ENCODE data around the gene NEK2. TPM values are rescaled to one million over a fixed set of nuclear protein-coding genes. Genes with fewer than 3 reads are reported as not detected.

The NEK2 gene
- polyA plus RNA-seq, 1 experiment = 8.8 TPM

DNA sequence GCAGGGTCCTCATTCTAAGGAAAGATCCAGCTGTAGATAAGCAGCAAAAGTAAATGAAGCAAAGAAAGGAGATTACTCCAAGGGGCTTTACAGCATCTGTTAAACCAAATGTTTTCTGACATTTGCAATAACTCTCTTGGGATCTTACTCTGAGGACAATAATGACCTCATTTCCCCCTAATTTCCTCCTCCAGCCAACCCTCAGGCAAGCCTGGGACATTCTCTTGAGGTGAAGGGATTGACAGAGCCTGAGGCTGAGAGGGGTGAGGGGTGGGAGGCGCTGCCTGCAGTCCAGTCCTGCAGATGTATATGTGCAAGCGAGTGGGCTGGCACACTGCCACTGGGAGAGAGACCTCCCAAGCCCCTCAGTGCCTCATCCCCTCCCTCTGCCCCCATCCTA, 40.5 kb upstream of the NEK2 start:
- no peak overlapping the region for H3K4me3 ChIP-seq (ENCODE audit: low read depth, low read length)
- no peaks in the 10 kb centered on the region for H3K9me3 ChIP-seq (ENCODE audit: control insufficient read depth, insufficient read depth, low read length)
- CTCF ChIA-PET = no interaction called here
- no peak overlapping the region for H3K27ac ChIP-seq (ENCODE audit: low read depth, low read length)
- peaks cover 2% of the 10 kb centered on the region for H3K27me3 ChIP-seq (ENCODE audit: control insufficient read depth, insufficient read depth, low read length)
- POLR2A ChIA-PET = no interaction called here
- no peak for DNase-seq (ENCODE audit: low read depth, low spot score)
- TF ChIP-seq, protein P1, sequence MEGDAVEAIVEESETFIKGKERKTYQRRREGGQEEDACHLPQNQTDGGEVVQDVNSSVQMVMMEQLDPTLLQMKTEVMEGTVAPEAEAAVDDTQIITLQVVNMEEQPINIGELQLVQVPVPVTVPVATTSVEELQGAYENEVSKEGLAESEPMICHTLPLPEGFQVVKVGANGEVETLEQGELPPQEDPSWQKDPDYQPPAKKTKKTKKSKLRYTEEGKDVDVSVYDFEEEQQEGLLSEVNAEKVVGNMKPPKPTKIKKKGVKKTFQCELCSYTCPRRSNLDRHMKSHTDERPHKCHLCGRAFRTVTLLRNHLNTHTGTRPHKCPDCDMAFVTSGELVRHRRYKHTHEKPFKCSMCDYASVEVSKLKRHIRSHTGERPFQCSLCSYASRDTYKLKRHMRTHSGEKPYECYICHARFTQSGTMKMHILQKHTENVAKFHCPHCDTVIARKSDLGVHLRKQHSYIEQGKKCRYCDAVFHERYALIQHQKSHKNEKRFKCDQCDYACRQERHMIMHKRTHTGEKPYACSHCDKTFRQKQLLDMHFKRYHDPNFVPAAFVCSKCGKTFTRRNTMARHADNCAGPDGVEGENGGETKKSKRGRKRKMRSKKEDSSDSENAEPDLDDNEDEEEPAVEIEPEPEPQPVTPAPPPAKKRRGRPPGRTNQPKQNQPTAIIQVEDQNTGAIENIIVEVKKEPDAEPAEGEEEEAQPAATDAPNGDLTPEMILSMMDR (IDR thresholded peaks at IDR 0.05; ENCODE audit: low read depth, low read length) = no peak

DNA sequence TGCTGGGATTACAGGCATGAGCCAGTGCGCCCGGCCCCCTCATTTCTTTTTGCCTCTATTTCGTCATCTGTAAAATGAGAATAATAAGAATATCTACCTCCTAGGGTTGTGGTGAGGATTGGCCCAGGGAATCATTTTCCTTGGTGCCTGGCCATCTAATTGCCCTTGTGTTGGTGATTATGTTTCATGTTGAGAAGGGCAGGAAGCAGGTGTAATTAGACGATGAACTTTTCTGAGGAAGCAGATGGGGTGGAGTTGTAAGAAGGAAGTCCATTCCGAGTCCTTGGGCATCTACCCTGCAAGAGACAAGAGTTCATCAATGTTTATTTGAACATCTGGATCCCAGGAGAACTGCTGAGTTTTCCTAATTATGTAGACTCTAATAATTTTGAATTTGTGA, 38.7 kb upstream of the NEK2 start:
- TF ChIP-seq, protein P1 (IDR thresholded peaks at IDR 0.05; ENCODE audit: low read depth, low read length) = no peak
- CTCF ChIA-PET = no interaction called here
- Histone ChIP-seq H3K27ac (ENCODE audit: low read depth, low read length) (no peak overlapping the region), H3K27me3 (ENCODE audit: control insufficient read depth, insufficient read depth, low read length) (peaks cover 2% of the 10 kb centered on the region), H3K4me3 (ENCODE audit: low read depth, low read length) (no peak overlapping the region), H3K9me3 (ENCODE audit: control insufficient read depth, insufficient read depth, low read length) (no peaks in the 10 kb centered on the region)
- DNase-seq (ENCODE audit: low read depth, low spot score) = no peak
- POLR2A ChIA-PET = no interaction called here

DNA sequence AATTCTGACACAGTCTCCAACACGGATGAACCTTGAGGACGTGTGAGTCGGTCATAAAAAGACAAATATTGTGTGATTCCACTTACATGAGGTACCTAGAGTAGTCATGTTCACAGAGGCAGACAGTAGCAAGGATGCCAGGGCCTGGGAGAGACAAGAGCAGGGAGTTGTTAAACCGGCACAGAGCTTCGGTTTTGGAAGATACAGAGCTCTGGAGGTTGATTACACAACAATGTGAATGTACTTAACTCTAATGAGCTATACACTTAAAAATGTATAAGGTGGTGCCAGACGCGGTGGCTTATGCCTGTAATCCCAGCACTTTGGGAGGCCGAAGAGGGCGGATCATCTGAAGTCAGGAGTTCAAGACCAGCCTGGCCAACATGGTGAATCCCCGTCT, 37.8 kb upstream of the NEK2 start:
- Histone ChIP-seq H3K27ac (ENCODE audit: low read depth, low read length) (no peak overlapping the region), H3K27me3 (ENCODE audit: control insufficient read depth, insufficient read depth, low read length) (peaks cover 2% of the 10 kb centered on the region), H3K9me3 (ENCODE audit: control insufficient read depth, insufficient read depth, low read length) (no peaks in the 10 kb centered on the region), H3K4me3 (ENCODE audit: low read depth, low read length) (no peak overlapping the region)
- POLR2A ChIA-PET = no interaction called here
- TF ChIP-seq, protein P1 (IDR thresholded peaks at IDR 0.05; ENCODE audit: low read depth, low read length) = no peak
- CTCF ChIA-PET = interaction anchor here (6.5 kb wide), 1 partner anchor 15 kb away, joined by 67 read pairs; no protein-coding TSS in a partner anchor
- DNase-seq (ENCODE audit: low read depth, low spot score) = no peak

DNA sequence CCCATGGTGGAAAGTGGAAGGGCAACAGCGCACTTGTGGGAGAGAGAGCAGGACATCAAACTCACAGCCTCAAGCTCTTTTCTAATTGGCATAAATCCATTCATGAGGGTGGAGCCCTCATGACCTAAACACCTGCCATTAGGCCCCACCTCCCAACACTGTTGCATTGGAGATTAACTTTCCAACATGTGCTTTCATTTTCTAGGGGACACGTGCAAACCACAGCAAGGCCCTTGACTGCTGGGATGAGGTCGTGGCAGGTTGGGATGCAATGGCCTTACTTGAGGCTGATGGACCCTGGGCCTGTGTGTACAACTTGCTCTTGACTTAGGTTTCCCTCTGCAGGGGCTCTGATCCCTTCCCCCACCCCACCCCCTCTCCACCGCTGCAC, 35.9 kb upstream of the NEK2 start:
- no peak for DNase-seq (ENCODE audit: low read depth, low spot score)
- Histone ChIP-seq H3K27me3 (ENCODE audit: control insufficient read depth, insufficient read depth, low read length) (peaks cover 2% of the 10 kb centered on the region), H3K4me3 (ENCODE audit: low read depth, low read length) (no peak overlapping the region), H3K27ac (ENCODE audit: low read depth, low read length) (no peak overlapping the region), H3K9me3 (ENCODE audit: control insufficient read depth, insufficient read depth, low read length) (no peaks in the 10 kb centered on the region)
- ChIA-PET CTCF (interaction anchor here (6.5 kb wide), 1 partner anchor 13 kb away, joined by 67 read pairs; no protein-coding TSS in a partner anchor), POLR2A (no interaction called here)
- TF ChIP-seq, protein P1 (IDR thresholded peaks at IDR 0.05; ENCODE audit: low read depth, low read length) = no peak

DNA sequence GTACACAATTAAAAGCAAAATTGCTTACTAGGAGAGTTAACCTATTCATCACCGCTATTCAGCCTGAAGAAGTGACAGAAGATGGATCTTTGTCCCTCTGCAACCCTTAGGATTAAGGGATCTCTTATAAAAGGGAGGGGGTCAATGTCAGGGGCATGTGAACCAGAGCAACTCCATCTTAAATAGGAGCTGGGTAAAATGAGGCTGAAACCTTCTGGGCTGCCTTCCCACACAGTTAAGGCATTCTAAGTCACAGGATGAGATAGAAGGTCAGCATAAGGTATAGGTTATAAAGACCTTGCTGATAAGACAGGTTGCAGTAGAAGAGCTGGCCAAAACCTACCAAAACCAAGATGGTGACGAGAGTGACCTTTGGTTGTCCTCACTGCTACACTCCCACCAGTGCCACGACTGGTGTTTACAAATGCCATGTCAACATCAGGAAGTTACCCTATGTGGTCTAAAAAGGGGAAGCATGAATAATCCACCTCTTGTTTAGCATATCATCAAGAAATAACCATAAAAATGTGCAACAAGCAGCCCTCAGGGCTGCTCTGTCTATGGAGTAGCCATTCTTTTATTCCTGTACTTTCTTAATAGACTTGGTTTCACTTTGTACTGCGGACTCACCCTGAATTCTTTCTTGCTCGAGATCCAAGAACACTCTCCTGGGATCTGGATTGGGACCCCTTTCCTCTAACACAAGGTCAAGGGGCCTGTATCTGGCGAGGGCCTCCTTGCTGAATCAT, 35.3 kb upstream of the NEK2 start:
- H3K4me3 ChIP-seq (ENCODE audit: low read depth, low read length) = no peak overlapping the region
- DNase-seq (ENCODE audit: low read depth, low spot score) = no peak
- POLR2A ChIA-PET = interaction anchor here (1.1 kb wide), 1 partner anchor 12 kb away, joined by 4 read pairs; no protein-coding TSS in a partner anchor
- no peaks in the 10 kb centered on the region for H3K27me3 ChIP-seq (ENCODE audit: control insufficient read depth, insufficient read depth, low read length)
- no peak overlapping the region for H3K27ac ChIP-seq (ENCODE audit: low read depth, low read length)
- TF ChIP-seq, protein P1 (IDR thresholded peaks at IDR 0.05; ENCODE audit: low read depth, low read length) = no peak
- CTCF ChIA-PET = interaction anchor here (6.5 kb wide), 1 partner anchor 13 kb away, joined by 67 read pairs; no protein-coding TSS in a partner anchor
- no peaks in the 10 kb centered on the region for H3K9me3 ChIP-seq (ENCODE audit: control insufficient read depth, insufficient read depth, low read length)

Measured in AG04450 (cell line).